Peyer's patch (tissue), 4 donors: Measurements from ENCODE around the gene JHY. TPM values are rescaled to one million over a fixed set of nuclear protein-coding genes. Genes with fewer than 3 reads are reported as not detected.

Source experiments
- DNase-seq, 3 donors: peaks; one replicate each; pipeline ENCODE4 v3.0.0-alpha.2; 2017 to 2019
- H3K27ac ChIP-seq, 4 donors: fragments of 200-600 bp; sonication (generic); one replicate each; pipeline ENCODE4 v1.5.1; 2016 to 2019
- H3K27me3 ChIP-seq, 2 donors: fragments of 200-600 bp; sonication (generic); one replicate each; pipeline ENCODE4 v1.5.1; 2019
- H3K36me3 ChIP-seq, 3 donors: fragments of 200-600 bp; sonication (generic); one replicate each; pipeline ENCODE4 v1.5.1; 2016 to 2019
- H3K4me1 ChIP-seq, 4 donors: fragments of 200-600 bp; sonication (generic); one replicate each; pipeline ENCODE4 v1.5.1; 2016 to 2019
- H3K4me3 ChIP-seq, 4 donors: fragments of 200-600 bp; sonication (generic); 1 replicate in 3 of 4; 2 replicates in 1 of 4; pipeline ENCODE4 v1.5.1; 2016 to 2019; ENCODE audit warnings: mild to moderate bottlenecking in 1 of 4
- H3K9me3 ChIP-seq, 4 donors: fragments of 200-600 bp; sonication (generic); one replicate each; pipeline ENCODE4 v1.5.1; 2016 to 2019; ENCODE audit warnings: mild to moderate bottlenecking in 1 of 4
- CTCF ChIP-seq, 6 experiments: fragments of 450-650 bp in 4 of 6; fragments of 200-600 bp in 2 of 6; sonication (generic) in 1 of 6; IDR thresholded peaks; one replicate each; pipeline ENCODE4 v1.5.1; 2017 to 2019; ENCODE audit warnings: antibody characterized with exemption in 6 of 6, mild to moderate bottlenecking in 3 of 6, moderate library complexity in 1 of 6
- POLR2A ChIP-seq, 2 donors: fragments of 450-650 bp; IDR thresholded peaks; one replicate each; pipeline ENCODE4 v1.5.1; 2017; ENCODE audit warnings: antibody characterized with exemption in 2 of 2, mild to moderate bottlenecking in 2 of 2, moderate library complexity in 2 of 2
- total RNA-seq, 4 donors: library from RNA; depleted of rRNA; stranded (reverse); fragments of >200 nt; gene quantifications; one replicate each; pipeline ENCODE4 v1.1.0, GENCODE V29; 2016

JHY gene
- total RNA-seq, 4 donors from 2014 or later: 1.8 to 15.7 (median 3.0) TPM

GRCh38 chr11:122938557-122938956 lies 56.0 kb downstream of the JHY start:
- no peak for TF ChIP-seq POLR2A (IDR thresholded peaks at IDR 0.05)
- no peak for TF ChIP-seq CTCF (IDR thresholded peaks at IDR 0.05)
- no peak overlapping the region for H3K4me3 ChIP-seq
- no peak for DNase-seq
- H3K9me3 ChIP-seq: no peaks in the 10 kb centered on the region
- no peak overlapping the region for H3K27ac ChIP-seq
- no peaks in the 10 kb centered on the region for H3K4me1 ChIP-seq
- no peaks in the 10 kb centered on the region for H3K27me3 ChIP-seq
- no peaks in the 10 kb centered on the region for H3K36me3 ChIP-seq

- H3K4me3 ChIP-seq: no peak overlapping the region
- no peaks in the 10 kb centered on the region for H3K4me1 ChIP-seq
- no peak for DNase-seq
- no peak for TF ChIP-seq POLR2A (IDR thresholded peaks at IDR 0.05)
- TF ChIP-seq CTCF (IDR thresholded peaks at IDR 0.05): no peak
- H3K36me3 ChIP-seq: no peaks in the 10 kb centered on the region
- no peaks in the 10 kb centered on the region for H3K27me3 ChIP-seq
- no peaks in the 10 kb centered on the region for H3K9me3 ChIP-seq
- H3K27ac ChIP-seq: no peak overlapping the region
Observed at GRCh38 chr11:122951211-122951610, 68.7 kb downstream of the JHY start.

GRCh38 chr11:122954455-122954854 lies 71.9 kb downstream of the JHY start:
- H3K36me3 ChIP-seq: no peaks in the 10 kb centered on the region
- TF ChIP-seq POLR2A (IDR thresholded peaks at IDR 0.05): no peak
- no peak for TF ChIP-seq CTCF (IDR thresholded peaks at IDR 0.05)
- no peak overlapping the region for H3K27ac ChIP-seq
- no peak for DNase-seq
- H3K9me3 ChIP-seq: no peaks in the 10 kb centered on the region
- no peaks in the 10 kb centered on the region for H3K4me1 ChIP-seq
- no peak overlapping the region for H3K4me3 ChIP-seq
- H3K27me3 ChIP-seq: no peaks in the 10 kb centered on the region

GRCh38 chr11:122963961-122964360 lies 81.4 kb downstream of the JHY start:
- no peak for DNase-seq
- Histone ChIP-seq H3K27ac (no peak overlapping the region), H3K36me3 (no peaks in the 10 kb centered on the region), H3K4me1 (no peaks in the 10 kb centered on the region), H3K27me3 (no peaks in the 10 kb centered on the region), H3K9me3 (no peaks in the 10 kb centered on the region), H3K4me3 (no peak overlapping the region)
- TF ChIP-seq POLR2A (IDR thresholded peaks at IDR 0.05) (no peak), CTCF (IDR thresholded peaks at IDR 0.05) (no peak)

GRCh38 chr11:122976061-122976733 lies 93.6 kb downstream of the JHY start:
- Histone ChIP-seq H3K4me1 (peaks cover 0 to 14% (median 2%) of the 10 kb centered on the region in 4 donors), H3K4me3 (no peak overlapping the region), H3K36me3 (no peaks in the 10 kb centered on the region), H3K27ac (no peak overlapping the region), H3K9me3 (peaks cover 0 to 4% (median 0%) of the 10 kb centered on the region in 4 donors), H3K27me3 (peaks cover 0 to 32% of the 10 kb centered on the region in 2 donors)
- TF ChIP-seq POLR2A (IDR thresholded peaks at IDR 0.05) (no peak), CTCF (IDR thresholded peaks at IDR 0.05) (no peak)
- no peak for DNase-seq
